HG02571 (cell line): ENCODE results near the gene G6PD.

Experiments
- ATAC-seq: cut with Tn5 transposase; IDR thresholded peaks from one replicate; pipeline ENCODE4 v1.9.1; 2021; ENCODE audit warnings: mild to moderate bottlenecking, moderate library complexity; ENCODE audit not compliant: unreplicated experiment

G6PD gene

GRCh38 chrX:154488336-154489075 is 58.1 kb downstream of the G6PD start:
- ATAC-seq: no peak

DNA sequence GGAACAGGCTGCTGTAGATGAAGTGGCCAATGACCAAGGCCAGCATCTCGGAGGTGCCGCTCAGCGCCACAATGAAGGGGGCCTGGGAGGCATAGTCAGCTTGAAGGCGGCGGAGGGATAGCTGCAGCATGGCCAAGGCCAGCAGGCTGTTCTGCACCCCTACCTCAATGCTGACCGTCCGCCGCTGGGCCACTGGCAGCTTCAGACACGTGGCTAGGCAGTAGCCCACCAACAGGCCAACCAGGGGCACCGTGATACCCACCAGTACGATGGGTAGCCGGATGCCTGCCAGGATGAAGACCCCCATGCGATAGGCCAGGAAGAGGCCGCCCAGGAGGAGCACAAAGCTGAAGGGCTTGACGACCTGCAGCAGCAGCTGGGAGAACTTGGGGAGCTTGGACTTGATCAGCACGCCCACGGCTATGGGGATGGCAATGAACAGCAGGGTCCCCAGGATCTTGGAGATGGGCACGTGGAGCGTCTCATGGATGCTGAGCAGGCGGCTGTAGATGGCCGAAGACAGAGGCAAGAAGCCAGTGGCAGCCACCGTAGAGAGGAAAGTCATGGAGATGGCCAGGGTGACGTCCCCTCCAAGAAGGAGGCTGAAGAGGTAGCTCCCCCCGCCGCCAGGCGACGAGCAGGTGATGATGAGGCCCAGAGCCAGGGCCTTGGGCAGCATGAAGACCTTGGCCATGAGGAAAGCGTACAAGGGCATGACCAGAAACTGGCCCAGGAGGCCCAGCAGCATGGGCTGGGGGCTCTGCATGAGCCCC is 58.9 kb downstream of the G6PD start:
- ATAC-seq: no peak

- ATAC-seq: no peak
Observed at GRCh38 chrX:154486396-154487207, 60.0 kb downstream of the G6PD start, which contains the start of gene UBL4A. TSS of gene UBL4A (minus strand) at chrX:154486615. CDS start at chrX:154486584, 31 bp downstream.

GRCh38 chrX:154486052-154486395 is 60.6 kb downstream of the G6PD start:
- no peak for ATAC-seq

DNA sequence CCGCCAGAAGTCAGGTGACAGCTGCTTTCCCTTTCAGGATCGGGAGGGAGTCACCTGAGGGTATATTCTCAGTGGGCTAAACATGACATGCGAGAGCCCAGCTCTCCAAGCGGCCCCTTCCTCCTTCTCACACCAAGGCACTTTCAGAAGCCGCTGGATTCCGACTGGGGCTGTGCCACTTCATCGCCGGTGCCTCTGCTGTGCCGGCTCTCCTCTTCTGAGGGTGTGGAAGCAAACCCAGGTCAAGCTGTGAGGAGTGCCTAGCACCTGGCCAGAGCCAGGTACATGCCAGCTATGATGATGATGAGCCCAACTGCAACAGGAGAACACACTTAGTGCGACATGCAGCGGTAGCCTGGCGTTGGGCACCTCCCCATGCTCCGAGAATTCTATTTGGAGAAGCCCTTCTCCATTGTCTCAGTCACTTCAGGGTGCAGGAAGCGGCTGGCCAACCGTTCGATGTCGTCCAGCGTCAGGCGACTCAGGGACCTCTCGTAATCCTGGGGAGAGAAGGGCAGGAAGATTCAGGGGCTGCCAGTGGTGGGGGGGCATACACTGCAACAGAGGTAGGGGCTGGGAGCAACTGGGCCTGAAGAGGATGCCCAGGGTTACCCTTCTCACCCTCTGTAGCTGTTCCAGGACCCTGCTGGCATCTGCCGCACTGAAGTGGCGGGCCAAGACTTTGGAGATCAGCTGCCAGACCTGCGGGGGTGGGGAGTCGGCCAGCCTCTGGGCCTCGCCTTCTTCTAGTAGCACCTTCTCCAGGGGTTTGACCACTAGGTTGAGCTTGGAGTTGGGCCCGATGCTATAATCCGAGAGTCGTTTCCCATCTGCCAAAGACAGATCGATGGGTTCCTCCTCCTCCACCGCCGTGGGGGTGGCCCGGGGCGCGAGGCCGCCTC is 61.2 kb downstream of the G6PD start:
- no peak for ATAC-seq

DNA sequence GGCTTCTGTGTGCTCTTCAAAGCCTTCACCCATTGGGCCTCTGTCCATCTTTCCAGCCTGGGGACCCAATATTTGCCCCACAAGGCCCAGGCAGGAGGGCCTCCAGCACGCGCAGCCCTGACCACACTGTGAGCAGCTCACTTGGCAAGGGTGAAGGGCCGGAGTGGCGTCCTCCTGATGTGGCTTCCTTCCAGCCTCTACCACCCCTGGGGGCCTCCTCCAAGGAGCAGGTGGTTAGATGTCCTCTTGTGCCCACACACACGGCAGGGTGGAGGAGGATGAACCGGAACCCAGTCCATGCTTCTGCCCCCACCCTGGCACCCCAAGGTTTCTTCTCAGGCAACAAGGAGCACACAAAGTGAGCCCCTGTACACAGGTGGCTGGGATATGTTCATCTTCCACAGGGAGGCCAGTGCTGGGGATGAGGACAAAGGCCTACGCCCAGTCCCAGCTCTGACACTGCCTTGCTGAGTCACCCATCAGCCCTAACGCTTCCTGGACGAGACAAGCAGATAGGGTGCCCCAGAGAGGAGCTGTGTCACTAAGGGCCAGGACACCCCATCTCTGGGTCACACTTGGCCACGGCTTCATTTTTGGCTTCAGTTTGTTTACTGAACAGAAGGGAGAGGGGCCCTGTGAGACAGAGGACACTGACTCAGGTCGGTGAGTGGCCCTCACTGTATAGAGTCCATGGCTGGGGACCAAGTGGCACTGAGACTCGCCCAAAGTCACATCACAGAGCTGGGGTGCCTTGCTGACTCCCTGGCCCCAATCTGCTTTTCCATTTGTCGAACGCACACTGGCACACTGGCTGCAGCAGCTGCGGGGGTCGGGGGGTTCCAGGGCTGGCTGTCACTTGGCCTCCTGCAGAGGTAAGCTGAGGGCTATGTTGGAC is 62.1 kb downstream of the G6PD start:
- ATAC-seq: no peak

DNA sequence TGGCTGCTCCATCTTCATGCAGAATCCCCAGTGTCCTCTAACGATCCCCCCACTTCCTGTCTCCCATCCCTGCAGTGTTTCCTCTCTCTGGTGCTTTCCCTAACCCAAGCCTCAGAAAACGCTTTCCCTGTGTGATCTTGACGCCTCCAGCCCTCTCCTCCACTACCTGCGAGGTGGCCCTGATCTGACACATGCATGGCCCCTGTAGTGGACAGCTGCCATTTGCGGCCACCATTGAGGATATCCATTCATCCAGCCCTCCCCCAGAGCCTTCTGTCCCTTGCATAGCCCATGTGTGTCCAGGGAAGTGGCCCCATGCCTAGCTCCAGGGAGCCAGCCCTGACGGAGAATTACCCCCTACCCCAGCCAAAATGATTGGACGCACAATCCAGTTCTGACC is 63.3 kb downstream of the G6PD start:
- no peak for ATAC-seq

- no peak for ATAC-seq
Observed at GRCh38 chrX:154482786-154483185, 63.9 kb downstream of the G6PD start.

DNA sequence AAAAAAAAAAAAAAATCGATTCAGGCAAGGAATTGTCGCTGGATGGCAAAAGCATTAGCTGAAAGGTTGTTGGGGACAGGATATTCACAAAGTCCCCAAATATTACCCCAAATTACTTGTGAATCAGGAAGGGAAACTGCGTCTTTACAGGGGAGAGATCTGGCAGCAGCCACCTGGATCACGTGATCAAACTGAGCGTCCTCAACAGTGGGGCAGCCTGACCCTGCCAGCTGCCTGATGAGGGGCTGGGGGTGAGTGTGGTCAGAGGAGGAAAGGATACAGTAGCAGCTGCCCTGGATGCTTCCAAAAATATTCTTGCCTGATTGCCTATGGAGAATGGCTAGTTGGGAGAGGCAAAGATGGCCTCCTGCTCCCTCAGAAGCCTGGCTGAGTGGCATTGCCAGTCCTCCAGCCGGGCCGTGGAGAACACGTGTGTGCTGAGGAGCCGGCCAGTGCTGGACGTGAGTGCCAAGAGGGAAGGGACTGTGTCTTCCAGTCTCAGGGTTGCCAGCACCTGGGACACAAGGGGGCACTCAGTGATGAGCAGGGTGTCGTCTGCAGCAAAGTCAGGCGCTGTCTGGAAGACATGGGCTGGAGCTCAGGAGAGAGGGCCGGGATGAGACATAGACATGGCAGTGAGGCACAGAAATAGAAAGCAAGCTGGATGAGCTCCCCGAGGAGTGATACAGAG is 64.6 kb downstream of the G6PD start:
- ATAC-seq: no peak
